GM12891 (cell line): ENCODE data around the gene CHD8. TPM values are rescaled to one million over a fixed set of nuclear protein-coding genes. Genes with fewer than 3 reads are reported as not detected.
A peak's percentile ranks its signal among the peaks of the same experiment; 100 is the strongest.

Experiments used
- DNase-seq: peaks from one replicate; pipeline ENCODE4 v3.0.0; 2011; ENCODE audit warnings: low spot score; ENCODE audit not compliant: insufficient read length
- FAIRE-seq: peaks from 2 replicates; lab custom pipeline; 2011; peaks lifted over from hg19 to GRCh38; lab: Jason Lieb, UNC
- PAX5 ChIP-seq: IDR thresholded peaks from 2 replicates; pipeline ENCODE4 v1.6.1; 2011; ENCODE audit warnings: low read length, moderate library complexity, mild to moderate bottlenecking; ENCODE audit not compliant: insufficient read depth, severe bottlenecking
- POLR2A ChIP-seq: IDR thresholded peaks from 2 replicates; pipeline ENCODE4 v1.6.1; 2011; ENCODE audit warnings: low read depth, low read length, control low read depth
- POLR2AphosphoS5 ChIP-seq: IDR thresholded peaks from 2 replicates; pipeline ENCODE4 v1.6.1; 2011; ENCODE audit warnings: low read depth, low read length, control low read depth
- POU2F2 ChIP-seq: IDR thresholded peaks from 2 replicates; pipeline ENCODE4 v1.6.1; 2011; ENCODE audit warnings: low read depth, mild to moderate bottlenecking, control low read depth, low read length, moderate library complexity
- SPI1 ChIP-seq: IDR thresholded peaks from 2 replicates; pipeline ENCODE4 v1.6.1; 2011; ENCODE audit warnings: low read depth, low read length, control low read depth
- TAF1 ChIP-seq: IDR thresholded peaks from 2 replicates; pipeline ENCODE4 v1.6.1; 2011; ENCODE audit warnings: low read depth, low read length, control low read depth
- polyA plus RNA-seq: library from polyadenylated mRNA; unstranded; fragments of >200 nt; gene quantifications from one replicate; pipeline ENCODE4 v1.2.1, GENCODE V29; 2012; ENCODE audit warnings: low read depth, missing spikeins, inconsistent platforms; ENCODE audit not compliant: missing spikeins

Gene CHD8, protein sequence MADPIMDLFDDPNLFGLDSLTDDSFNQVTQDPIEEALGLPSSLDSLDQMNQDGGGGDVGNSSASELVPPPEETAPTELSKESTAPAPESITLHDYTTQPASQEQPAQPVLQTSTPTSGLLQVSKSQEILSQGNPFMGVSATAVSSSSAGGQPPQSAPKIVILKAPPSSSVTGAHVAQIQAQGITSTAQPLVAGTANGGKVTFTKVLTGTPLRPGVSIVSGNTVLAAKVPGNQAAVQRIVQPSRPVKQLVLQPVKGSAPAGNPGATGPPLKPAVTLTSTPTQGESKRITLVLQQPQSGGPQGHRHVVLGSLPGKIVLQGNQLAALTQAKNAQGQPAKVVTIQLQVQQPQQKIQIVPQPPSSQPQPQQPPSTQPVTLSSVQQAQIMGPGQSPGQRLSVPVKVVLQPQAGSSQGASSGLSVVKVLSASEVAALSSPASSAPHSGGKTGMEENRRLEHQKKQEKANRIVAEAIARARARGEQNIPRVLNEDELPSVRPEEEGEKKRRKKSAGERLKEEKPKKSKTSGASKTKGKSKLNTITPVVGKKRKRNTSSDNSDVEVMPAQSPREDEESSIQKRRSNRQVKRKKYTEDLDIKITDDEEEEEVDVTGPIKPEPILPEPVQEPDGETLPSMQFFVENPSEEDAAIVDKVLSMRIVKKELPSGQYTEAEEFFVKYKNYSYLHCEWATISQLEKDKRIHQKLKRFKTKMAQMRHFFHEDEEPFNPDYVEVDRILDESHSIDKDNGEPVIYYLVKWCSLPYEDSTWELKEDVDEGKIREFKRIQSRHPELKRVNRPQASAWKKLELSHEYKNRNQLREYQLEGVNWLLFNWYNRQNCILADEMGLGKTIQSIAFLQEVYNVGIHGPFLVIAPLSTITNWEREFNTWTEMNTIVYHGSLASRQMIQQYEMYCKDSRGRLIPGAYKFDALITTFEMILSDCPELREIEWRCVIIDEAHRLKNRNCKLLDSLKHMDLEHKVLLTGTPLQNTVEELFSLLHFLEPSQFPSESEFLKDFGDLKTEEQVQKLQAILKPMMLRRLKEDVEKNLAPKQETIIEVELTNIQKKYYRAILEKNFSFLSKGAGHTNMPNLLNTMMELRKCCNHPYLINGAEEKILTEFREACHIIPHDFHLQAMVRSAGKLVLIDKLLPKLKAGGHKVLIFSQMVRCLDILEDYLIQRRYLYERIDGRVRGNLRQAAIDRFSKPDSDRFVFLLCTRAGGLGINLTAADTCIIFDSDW (N-terminal part only)
- 35.5 TPM for polyA plus RNA-seq

- TF ChIP-seq POLR2AphosphoS5 = peak; percentile 90
- TF ChIP-seq TAF1 = peak; percentile 78
- peak; percentile 33; the same call in 1 of the 2 replicates for TF ChIP-seq POU2F2
- TF ChIP-seq PAX5 = no peak
- peak; percentile 26; the same call in 1 of the 2 replicates for TF ChIP-seq SPI1
- TF ChIP-seq POLR2A = peak; percentile 80
- peak; percentile 99 for FAIRE-seq
- DNase-seq = peak; percentile 92
These were observed at the start of gene CHD8 for GRCh38 chr14:21455912-21456667. TSS of gene CHD8 (minus strand) at chr14:21456123. CDS start at chr14:21431643, 24,480 bp downstream.

- FAIRE-seq = no peak
- TF ChIP-seq POLR2A (no peak), PAX5 (no peak), POU2F2 (no peak)
These were observed 49.2 kb upstream of the CHD8 start for GRCh38 chr14:21505012-21505553.

DNA sequence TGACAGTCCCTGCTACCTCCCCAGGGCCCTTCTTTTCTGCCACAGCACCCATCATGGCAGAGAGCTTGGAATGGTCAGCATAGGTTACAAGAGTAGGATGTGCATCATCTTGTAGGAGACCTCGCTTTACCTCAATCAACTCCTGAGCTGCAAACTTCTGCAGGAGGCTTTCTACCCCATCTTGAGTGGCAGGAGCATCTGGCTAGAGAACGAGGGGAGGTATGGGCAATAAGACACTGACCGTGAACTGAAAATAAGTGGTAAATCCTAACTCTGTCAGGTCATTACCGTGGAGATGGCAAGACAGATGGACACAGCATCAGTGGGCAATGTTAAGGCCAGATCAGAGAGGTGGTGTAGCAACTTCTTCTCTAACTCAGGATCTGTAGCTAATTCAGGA, 47.5 kb upstream of the CHD8 start:
- DNase-seq (no peak), FAIRE-seq (no peak)
- no peak for TF ChIP-seq POLR2A
- no peak for TF ChIP-seq POU2F2
- no peak for TF ChIP-seq SPI1
- no peak for TF ChIP-seq PAX5

More at GRCh38 chr14:21505012-21505553, 49.2 kb upstream of the CHD8 start:
- DNase-seq = no peak

GRCh38 chr14:21501568-21501967, 45.6 kb upstream of the CHD8 start:
- DNase-seq (no peak), FAIRE-seq (no peak)
- TF ChIP-seq PAX5 (no peak), POLR2AphosphoS5 (no peak), SPI1 (no peak), POLR2A (no peak), POU2F2 (no peak), TAF1 (no peak)

DNA sequence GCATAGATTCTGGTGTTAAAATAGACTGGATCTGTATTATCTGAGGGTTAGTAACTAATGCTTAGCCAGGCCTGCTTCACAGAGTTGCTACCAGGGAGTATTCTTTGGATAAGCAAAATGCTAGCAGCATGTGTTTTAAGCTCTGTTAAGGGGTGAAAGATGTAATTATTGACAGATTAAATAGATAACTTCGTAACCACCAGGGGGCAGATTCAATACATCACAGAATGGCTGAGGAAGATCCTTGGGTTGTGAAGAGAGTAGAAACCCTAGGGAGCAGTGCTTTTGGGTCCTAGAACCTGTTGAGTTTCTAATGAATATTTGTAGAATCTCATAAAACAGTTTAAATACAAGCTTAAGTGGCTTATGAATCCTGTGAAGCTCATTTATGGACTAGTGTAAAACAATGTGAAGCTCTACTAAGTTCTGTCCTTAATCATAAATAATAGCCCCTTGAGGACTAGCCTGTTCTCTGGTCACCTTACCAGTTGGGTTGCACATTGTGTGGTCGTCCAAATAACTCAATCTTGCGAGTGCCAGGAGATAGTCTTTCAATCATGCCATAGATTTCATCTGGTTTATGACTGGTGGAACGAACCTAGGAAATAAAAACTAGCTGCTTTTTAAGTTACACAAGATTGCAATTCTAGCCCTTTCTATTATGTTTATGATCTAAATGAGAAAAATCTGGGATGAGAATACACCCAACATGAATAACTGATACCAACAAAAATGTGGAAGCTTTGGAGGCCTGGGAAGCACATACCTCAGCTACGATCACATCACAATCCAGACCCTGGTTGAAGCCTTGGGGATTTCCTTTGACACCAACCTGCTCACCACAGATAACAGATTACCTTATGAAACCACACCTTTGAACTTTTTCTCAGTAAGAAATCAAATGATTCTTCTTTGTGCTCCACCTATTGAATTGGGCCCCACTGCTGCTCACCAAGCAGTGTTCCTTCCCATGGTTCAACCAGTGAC, 42.9 kb upstream of the CHD8 start:
- TF ChIP-seq TAF1 (no peak), POLR2AphosphoS5 (peak; percentile 30; the same call in 1 of the 2 replicates), PAX5 (no peak)
- DNase-seq (no peak), FAIRE-seq (peak; percentile 66)

GRCh38 chr14:21496453-21496852, 40.5 kb upstream of the CHD8 start:
- no peak for TF ChIP-seq TAF1
- FAIRE-seq = no peak
- no peak for DNase-seq

GRCh38 chr14:21494902-21495762, 39.2 kb upstream of the CHD8 start:
- no peak for TF ChIP-seq PAX5
- no peak for TF ChIP-seq POLR2AphosphoS5
- TF ChIP-seq POU2F2 = no peak
- TF ChIP-seq TAF1 = no peak
- no peak for TF ChIP-seq POLR2A
- no peak for TF ChIP-seq SPI1
- FAIRE-seq (no peak), DNase-seq (no peak)
